SK-N-SH treated with all-trans-retinoic acid at 6 μM for 48 hours (cell line): ENCODE results near the gene CDK14.

Experiments used
- ARNTL ChIP-seq: fragments of 450-650 bp; formaldehyde crosslinking; IDR thresholded peaks from 2 replicates; pipeline ENCODE4 v1.5.0; 2020; ENCODE audit warnings: low read depth, mild to moderate bottlenecking, moderate library complexity, borderline replicate concordance
- CREB5 ChIP-seq: fragments of 250-450 bp; sonication (Bioruptor Pico); IDR thresholded peaks from 2 replicates; pipeline ENCODE4 v1.5.1; 2020; ENCODE audit warnings: low read depth, mild to moderate bottlenecking, moderate library complexity
- CSDC2 ChIP-seq: fragments of 250-450 bp; sonication (Bioruptor Pico); IDR thresholded peaks from 2 replicates; pipeline ENCODE4 v1.5.0; 2020; ENCODE audit warnings: mild to moderate bottlenecking, moderate library complexity
- RARB ChIP-seq: fragments of 250-450 bp; sonication (Bioruptor Pico); IDR thresholded peaks from 2 replicates; pipeline ENCODE4 v1.8.0; 2021; ENCODE audit warnings: mild to moderate bottlenecking, moderate library complexity
- SNAI2 ChIP-seq: fragments of 250-450 bp; sonication (Bioruptor Pico); IDR thresholded peaks from 2 replicates; pipeline ENCODE4 v1.5.0; 2020; ENCODE audit warnings: mild to moderate bottlenecking, moderate library complexity
- ZC3H10 ChIP-seq: fragments of 250-450 bp; sonication (Bioruptor Pico); IDR thresholded peaks from 2 replicates; pipeline ENCODE4 v1.5.1; 2021; ENCODE audit warnings: mild to moderate bottlenecking, moderate library complexity
- ZFP3 ChIP-seq: fragments of 250-450 bp; sonication (Bioruptor Pico); IDR thresholded peaks from 2 replicates; pipeline ENCODE4 v1.5.0; 2020; ENCODE audit warnings: mild to moderate bottlenecking, moderate library complexity
- ZNF70 ChIP-seq: fragments of 450-650 bp; formaldehyde crosslinking; IDR thresholded peaks from 2 replicates; pipeline ENCODE4 v1.5.0; 2020; ENCODE audit warnings: mild to moderate bottlenecking, moderate library complexity
- TF ChIP-seq, protein P1 (sequence below): fragments of 250-450 bp; sonication (Bioruptor Pico); IDR thresholded peaks from 2 replicates; pipeline ENCODE4 v1.5.0; 2020; ENCODE audit warnings: mild to moderate bottlenecking, moderate library complexity
- TF ChIP-seq, protein P2 (sequence below): fragments of 250-450 bp; sonication (Bioruptor Pico); IDR thresholded peaks from 2 replicates; pipeline ENCODE4 v1.8.0; 2020; ENCODE audit warnings: mild to moderate bottlenecking, moderate library complexity, borderline replicate concordance
- TF ChIP-seq, protein P3 (sequence below): fragments of 250-450 bp; sonication (Bioruptor Pico); IDR thresholded peaks from 2 replicates; pipeline ENCODE4 v1.8.0; 2021; ENCODE audit warnings: low read depth, mild to moderate bottlenecking, moderate library complexity, borderline replicate concordance

DNA sequence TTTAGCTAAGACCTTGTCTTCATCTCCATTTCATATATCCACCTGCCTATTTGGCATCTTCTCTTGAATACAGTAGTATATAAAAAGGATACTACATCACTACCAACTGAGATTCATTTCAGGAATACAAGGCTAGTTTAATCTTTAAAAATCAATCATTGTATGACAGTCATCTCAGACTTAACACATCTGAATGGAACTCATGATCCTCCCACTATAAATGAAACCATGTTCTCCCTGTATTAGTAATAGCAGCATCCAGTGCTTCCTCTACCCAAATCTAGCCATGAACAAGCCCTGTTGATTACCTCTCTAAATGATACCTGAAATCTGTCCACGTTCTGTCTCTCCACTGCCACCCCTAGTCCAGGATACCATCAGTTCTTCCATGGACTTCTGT, 196.2 kb downstream of the CDK14 start:
- TF ChIP-seq CREB5 (CRISPR knock-in tag) = no peak
- no peak for TF ChIP-seq ZNF70
- TF ChIP-seq, protein P1, sequence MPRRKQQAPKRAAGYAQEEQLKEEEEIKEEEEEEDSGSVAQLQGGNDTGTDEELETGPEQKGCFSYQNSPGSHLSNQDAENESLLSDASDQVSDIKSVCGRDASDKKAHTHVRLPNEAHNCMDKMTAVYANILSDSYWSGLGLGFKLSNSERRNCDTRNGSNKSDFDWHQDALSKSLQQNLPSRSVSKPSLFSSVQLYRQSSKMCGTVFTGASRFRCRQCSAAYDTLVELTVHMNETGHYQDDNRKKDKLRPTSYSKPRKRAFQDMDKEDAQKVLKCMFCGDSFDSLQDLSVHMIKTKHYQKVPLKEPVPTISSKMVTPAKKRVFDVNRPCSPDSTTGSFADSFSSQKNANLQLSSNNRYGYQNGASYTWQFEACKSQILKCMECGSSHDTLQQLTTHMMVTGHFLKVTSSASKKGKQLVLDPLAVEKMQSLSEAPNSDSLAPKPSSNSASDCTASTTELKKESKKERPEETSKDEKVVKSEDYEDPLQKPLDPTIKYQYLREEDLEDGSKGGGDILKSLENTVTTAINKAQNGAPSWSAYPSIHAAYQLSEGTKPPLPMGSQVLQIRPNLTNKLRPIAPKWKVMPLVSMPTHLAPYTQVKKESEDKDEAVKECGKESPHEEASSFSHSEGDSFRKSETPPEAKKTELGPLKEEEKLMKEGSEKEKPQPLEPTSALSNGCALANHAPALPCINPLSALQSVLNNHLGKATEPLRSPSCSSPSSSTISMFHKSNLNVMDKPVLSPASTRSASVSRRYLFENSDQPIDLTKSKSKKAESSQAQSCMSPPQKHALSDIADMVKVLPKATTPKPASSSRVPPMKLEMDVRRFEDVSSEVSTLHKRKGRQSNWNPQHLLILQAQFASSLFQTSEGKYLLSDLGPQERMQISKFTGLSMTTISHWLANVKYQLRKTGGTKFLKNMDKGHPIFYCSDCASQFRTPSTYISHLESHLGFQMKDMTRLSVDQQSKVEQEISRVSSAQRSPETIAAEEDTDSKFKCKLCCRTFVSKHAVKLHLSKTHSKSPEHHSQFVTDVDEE (CRISPR knock-in tag) = no peak
- TF ChIP-seq, protein P2, sequence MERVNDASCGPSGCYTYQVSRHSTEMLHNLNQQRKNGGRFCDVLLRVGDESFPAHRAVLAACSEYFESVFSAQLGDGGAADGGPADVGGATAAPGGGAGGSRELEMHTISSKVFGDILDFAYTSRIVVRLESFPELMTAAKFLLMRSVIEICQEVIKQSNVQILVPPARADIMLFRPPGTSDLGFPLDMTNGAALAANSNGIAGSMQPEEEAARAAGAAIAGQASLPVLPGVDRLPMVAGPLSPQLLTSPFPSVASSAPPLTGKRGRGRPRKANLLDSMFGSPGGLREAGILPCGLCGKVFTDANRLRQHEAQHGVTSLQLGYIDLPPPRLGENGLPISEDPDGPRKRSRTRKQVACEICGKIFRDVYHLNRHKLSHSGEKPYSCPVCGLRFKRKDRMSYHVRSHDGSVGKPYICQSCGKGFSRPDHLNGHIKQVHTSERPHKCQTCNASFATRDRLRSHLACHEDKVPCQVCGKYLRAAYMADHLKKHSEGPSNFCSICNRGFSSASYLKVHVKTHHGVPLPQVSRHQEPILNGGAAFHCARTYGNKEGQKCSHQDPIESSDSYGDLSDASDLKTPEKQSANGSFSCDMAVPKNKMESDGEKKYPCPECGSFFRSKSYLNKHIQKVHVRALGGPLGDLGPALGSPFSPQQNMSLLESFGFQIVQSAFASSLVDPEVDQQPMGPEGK = no peak
- TF ChIP-seq ARNTL = no peak
- TF ChIP-seq, protein P3, sequence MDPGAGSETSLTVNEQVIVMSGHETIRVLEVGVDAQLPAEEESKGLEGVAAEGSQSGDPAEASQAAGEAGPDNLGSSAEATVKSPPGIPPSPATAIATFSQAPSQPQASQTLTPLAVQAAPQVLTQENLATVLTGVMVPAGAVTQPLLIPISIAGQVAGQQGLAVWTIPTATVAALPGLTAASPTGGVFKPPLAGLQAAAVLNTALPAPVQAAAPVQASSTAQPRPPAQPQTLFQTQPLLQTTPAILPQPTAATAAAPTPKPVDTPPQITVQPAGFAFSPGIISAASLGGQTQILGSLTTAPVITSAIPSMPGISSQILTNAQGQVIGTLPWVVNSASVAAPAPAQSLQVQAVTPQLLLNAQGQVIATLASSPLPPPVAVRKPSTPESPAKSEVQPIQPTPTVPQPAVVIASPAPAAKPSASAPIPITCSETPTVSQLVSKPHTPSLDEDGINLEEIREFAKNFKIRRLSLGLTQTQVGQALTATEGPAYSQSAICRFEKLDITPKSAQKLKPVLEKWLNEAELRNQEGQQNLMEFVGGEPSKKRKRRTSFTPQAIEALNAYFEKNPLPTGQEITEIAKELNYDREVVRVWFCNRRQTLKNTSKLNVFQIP = no peak
- TF ChIP-seq SNAI2 = no peak
- TF ChIP-seq CSDC2 (CRISPR knock-in tag) = no peak
- no peak for TF ChIP-seq RARB (CRISPR knock-in tag)
- TF ChIP-seq ZC3H10 (CRISPR knock-in tag) = no peak
- no peak for TF ChIP-seq ZFP3
